SH-SY5Y (cell line): Measurements from ENCODE around the gene NPY.

Experiments
- GATA2 ChIP-seq: IDR thresholded peaks from 2 replicates; pipeline ENCODE4 v1.6.1; 2011; ENCODE audit warnings: mild to moderate bottlenecking, low read depth, low read length
- GATA3 ChIP-seq: IDR thresholded peaks from 2 replicates; pipeline ENCODE4 v1.6.1; 2011; ENCODE audit warnings: low read depth, mild to moderate bottlenecking, low read length, moderate library complexity

DNA sequence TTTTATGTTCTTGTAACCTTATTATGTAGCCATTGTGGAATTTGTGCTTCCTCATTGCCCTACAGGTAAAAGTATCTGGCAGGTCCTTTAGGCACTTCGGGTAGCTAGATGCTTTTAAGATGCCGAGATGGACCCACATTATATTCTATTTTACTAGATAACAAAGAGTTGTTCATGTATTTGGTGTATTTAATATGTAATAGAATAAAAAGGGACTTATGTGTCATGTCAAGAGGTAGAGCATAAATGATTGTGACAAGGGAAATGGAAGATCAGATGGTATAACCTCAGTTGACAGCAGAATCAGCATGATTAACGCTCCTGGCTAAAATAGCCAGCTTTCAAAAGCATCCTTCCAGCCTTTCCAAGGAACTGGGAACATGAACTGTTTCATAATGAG is 50.6 kb downstream of the NPY start:
- TF ChIP-seq GATA2: peak; percentile 65
- TF ChIP-seq GATA3: peak; percentile 75
